ENCODE measurements around the gene KCNJ14. TPM values are rescaled to one million over a fixed set of nuclear protein-coding genes. Genes with fewer than 3 reads are reported as not detected.
"Not testable (repeated sequence)": the region's sequence is repeated elsewhere in the genome, so short reads cannot be mapped to it uniquely, and the experiment has no call there.

Gene KCNJ14
- total RNA-seq, 2 donors from 2014 or later, result 1.7 to 2.5 TPM

GRCh38 chr19:48479686-48480085, 24.3 kb downstream of the KCNJ14 start:
- Mint-ChIP-seq H3K4me3 (peak overlapping the region; percentile 91), H3K27me3 (no peaks in the 10 kb centered on the region), H3K4me1 (peaks cover 21% of the 10 kb centered on the region), H3K27ac (peak overlapping the region; percentile 88), H3K36me3 (ENCODE audit: low read depth) (peaks cover 4% of the 10 kb centered on the region)
- ATAC-seq (no peak), DNase-seq (no peak)
- H3K9me3 ChIP-seq (ENCODE audit: control insufficient read depth, low read length, poor library complexity, severe bottlenecking), result no peaks in the 10 kb centered on the region

- H3K36me3 Mint-ChIP-seq (ENCODE audit: low read depth), result peaks cover 4% of the 10 kb centered on the region
- DNase-seq (no peak), ATAC-seq (peak; percentile 62)
- peak overlapping the region; percentile 88 for H3K27ac Mint-ChIP-seq
- no peaks in the 10 kb centered on the region for H3K9me3 ChIP-seq (ENCODE audit: control insufficient read depth, low read length, poor library complexity, severe bottlenecking)
- H3K4me1 Mint-ChIP-seq, result peaks cover 18% of the 10 kb centered on the region
- peak overlapping the region; percentile 91 for H3K4me3 Mint-ChIP-seq
- H3K27me3 Mint-ChIP-seq, result no peaks in the 10 kb centered on the region
These were observed 24.8 kb downstream of the KCNJ14 start for GRCh38 chr19:48480183-48480557.

GRCh38 chr19:48480558-48481500, 25.5 kb downstream of the KCNJ14 start:
- H3K4me3 Mint-ChIP-seq, result peak overlapping the region; percentile 91
- ATAC-seq, result peak; percentile 83
- H3K36me3 Mint-ChIP-seq (ENCODE audit: low read depth), result peaks cover 4% of the 10 kb centered on the region

GRCh38 chr19:48481846-48482639, 26.7 kb downstream of the KCNJ14 start:
- Mint-ChIP-seq H3K27ac (peak overlapping the region; percentile 41), H3K36me3 (ENCODE audit: low read depth) (peaks cover 7% of the 10 kb centered on the region), H3K4me1 (peaks cover 13% of the 10 kb centered on the region), H3K4me3 (peak overlapping the region; percentile 91), H3K27me3 (no peaks in the 10 kb centered on the region)
- H3K9me3 ChIP-seq (ENCODE audit: control insufficient read depth, low read length, poor library complexity, severe bottlenecking), result no peaks in the 10 kb centered on the region
- DNase-seq (no peak), ATAC-seq (no peak)

More at GRCh38 chr19:48480558-48481500, 25.5 kb downstream of the KCNJ14 start:
- peak; percentile 48 to 50 (median 49) for DNase-seq
- no peaks in the 10 kb centered on the region for H3K27me3 Mint-ChIP-seq
- H3K27ac Mint-ChIP-seq, result peak overlapping the region; percentile 88
- peaks cover 14% of the 10 kb centered on the region for H3K4me1 Mint-ChIP-seq
- H3K9me3 ChIP-seq (ENCODE audit: control insufficient read depth, low read length, poor library complexity, severe bottlenecking), result no peaks in the 10 kb centered on the region

- no peak overlapping the region for H3K27ac Mint-ChIP-seq
- DNase-seq (no peak), ATAC-seq (no peak)
- peaks cover 15% of the 10 kb centered on the region for H3K4me1 Mint-ChIP-seq
- no peak overlapping the region for H3K4me3 Mint-ChIP-seq
- H3K9me3 ChIP-seq (ENCODE audit: control insufficient read depth, low read length, poor library complexity, severe bottlenecking), result no peaks in the 10 kb centered on the region
- no peaks in the 10 kb centered on the region for H3K27me3 Mint-ChIP-seq
- peaks cover 7% of the 10 kb centered on the region for H3K36me3 Mint-ChIP-seq (ENCODE audit: low read depth)
These were observed 27.9 kb downstream of the KCNJ14 start for GRCh38 chr19:48483301-48483700.

GRCh38 chr19:48484247-48484893, 29.0 kb downstream of the KCNJ14 start:
- no peaks in the 10 kb centered on the region for H3K9me3 ChIP-seq (ENCODE audit: control insufficient read depth, low read length, poor library complexity, severe bottlenecking)
- no peak overlapping the region for H3K4me3 Mint-ChIP-seq

GRCh38 chr19:48484931-48485612, 29.7 kb downstream of the KCNJ14 start:
- H3K9me3 ChIP-seq (ENCODE audit: control insufficient read depth, low read length, poor library complexity, severe bottlenecking), result no peaks in the 10 kb centered on the region
- ATAC-seq (no peak), DNase-seq (no peak)
- Mint-ChIP-seq H3K27me3 (no peaks in the 10 kb centered on the region), H3K4me3 (no peak overlapping the region), H3K4me1 (peaks cover 13% of the 10 kb centered on the region), H3K36me3 (ENCODE audit: low read depth) (peaks cover 7% of the 10 kb centered on the region), H3K27ac (no peak overlapping the region)

More at GRCh38 chr19:48484247-48484893, 29.0 kb downstream of the KCNJ14 start:
- H3K4me1 Mint-ChIP-seq, result peaks cover 16% of the 10 kb centered on the region
- H3K36me3 Mint-ChIP-seq (ENCODE audit: low read depth), result peaks cover 7% of the 10 kb centered on the region
- DNase-seq, result no peak
- no peak for ATAC-seq
- no peak overlapping the region for H3K27ac Mint-ChIP-seq
- H3K27me3 Mint-ChIP-seq, result no peaks in the 10 kb centered on the region

GRCh38 chr19:48486706-48487105, 31.3 kb downstream of the KCNJ14 start:
- H3K4me3 Mint-ChIP-seq; ATAC-seq; H3K27me3 Mint-ChIP-seq; H3K36me3 Mint-ChIP-seq (ENCODE audit: low read depth); DNase-seq; H3K9me3 ChIP-seq (ENCODE audit: control insufficient read depth, low read length, poor library complexity, severe bottlenecking); H3K27ac Mint-ChIP-seq: not testable (repeated sequence)
- H3K4me1 Mint-ChIP-seq, result peaks cover 13% of the 10 kb centered on the region

- DNase-seq, result no peak
- Mint-ChIP-seq H3K27me3 (peaks cover 5% of the 10 kb centered on the region), H3K4me3 (no peak overlapping the region), H3K36me3 (ENCODE audit: low read depth) (peaks cover 7% of the 10 kb centered on the region), H3K27ac (no peak overlapping the region), H3K4me1 (peaks cover 19% of the 10 kb centered on the region)
- no peaks in the 10 kb centered on the region for H3K9me3 ChIP-seq (ENCODE audit: control insufficient read depth, low read length, poor library complexity, severe bottlenecking)
- ATAC-seq, result no peak
These were observed 32.2 kb downstream of the KCNJ14 start for GRCh38 chr19:48487544-48487943.

- Mint-ChIP-seq H3K4me3 (no peak overlapping the region), H3K36me3 (ENCODE audit: low read depth) (peaks cover 7% of the 10 kb centered on the region), H3K27ac (no peak overlapping the region), H3K27me3 (peaks cover 8% of the 10 kb centered on the region), H3K4me1 (peaks cover 22% of the 10 kb centered on the region)
- ATAC-seq (no peak), DNase-seq (no peak)
- H3K9me3 ChIP-seq (ENCODE audit: control insufficient read depth, low read length, poor library complexity, severe bottlenecking), result no peaks in the 10 kb centered on the region
These were observed 32.6 kb downstream of the KCNJ14 start for GRCh38 chr19:48487948-48488347.

GRCh38 chr19:48488478-48488877, 33.1 kb downstream of the KCNJ14 start:
- peaks cover 24% of the 10 kb centered on the region for H3K4me1 Mint-ChIP-seq
- H3K27ac Mint-ChIP-seq; H3K36me3 Mint-ChIP-seq (ENCODE audit: low read depth); H3K27me3 Mint-ChIP-seq; H3K9me3 ChIP-seq (ENCODE audit: control insufficient read depth, low read length, poor library complexity, severe bottlenecking); H3K4me3 Mint-ChIP-seq; ATAC-seq; DNase-seq: not testable (repeated sequence)

GRCh38 chr19:48489608-48490216, 34.3 kb downstream of the KCNJ14 start:
- H3K4me1 Mint-ChIP-seq, result peaks cover 21% of the 10 kb centered on the region
- peaks cover 3% of the 10 kb centered on the region for H3K36me3 Mint-ChIP-seq (ENCODE audit: low read depth)
- peak overlapping the region; percentile 12 for H3K4me3 Mint-ChIP-seq
- ATAC-seq (peak; percentile 51), DNase-seq (peak; percentile 68 to 79 (median 71))
- no peaks in the 10 kb centered on the region for H3K9me3 ChIP-seq (ENCODE audit: control insufficient read depth, low read length, poor library complexity, severe bottlenecking)
- H3K27me3 Mint-ChIP-seq, result peaks cover 14% of the 10 kb centered on the region
- H3K27ac Mint-ChIP-seq, result no peak overlapping the region

All from T-helper 17 cell (primary cell).